ENCODE measurements around the gene PTGER3.

GRCh38 chr1:70963374-70963773, 84.2 kb downstream of the PTGER3 start:
- TF ChIP-seq POLR2AphosphoS5 (IDR thresholded peaks at IDR 0.05; ENCODE audit: borderline replicate concordance, low read depth, low read length) (0 out of 2 replicates have a peak, but pooled peaks have one; percentile 7), EZH2 (IDR thresholded peaks at IDR 0.05) (no peak)

All from SK-N-MC (cell line).